ENCODE data around the gene TGFBR2.

The TGFBR2 gene

GRCh38 chr3:30695302-30696061 is 89.1 kb downstream of the TGFBR2 start:
- DNase-seq, result no peak

- DNase-seq, result no peak
Measured at GRCh38 chr3:30696403-30696819, 90.0 kb downstream of the TGFBR2 start.

- no peak for DNase-seq
Measured at GRCh38 chr3:30696896-30697295, 90.5 kb downstream of the TGFBR2 start.

- no peak for DNase-seq
Measured at GRCh38 chr3:30698549-30698948, 92.1 kb downstream of the TGFBR2 start.

GRCh38 chr3:30699927-30700326 is 93.5 kb downstream of the TGFBR2 start:
- no peak for DNase-seq

- DNase-seq, result no peak
Measured at GRCh38 chr3:30700702-30701321, 94.4 kb downstream of the TGFBR2 start.

- no peak for DNase-seq
Measured at GRCh38 chr3:30702038-30702827, 95.8 kb downstream of the TGFBR2 start.

GRCh38 chr3:30702828-30703397 is 96.5 kb downstream of the TGFBR2 start:
- peak; percentile 39 for DNase-seq

GRCh38 chr3:30704931-30705890 is 98.8 kb downstream of the TGFBR2 start:
- no peak for DNase-seq

- DNase-seq, result no peak
Measured at GRCh38 chr3:30707825-30708224, 101.4 kb downstream of the TGFBR2 start.

GRCh38 chr3:30708472-30708871 is 102.1 kb downstream of the TGFBR2 start:
- DNase-seq, result no peak

GRCh38 chr3:30710017-30710416 is 103.6 kb downstream of the TGFBR2 start:
- no peak for DNase-seq

GRCh38 chr3:30711151-30711550 is 104.8 kb downstream of the TGFBR2 start:
- DNase-seq, result peak; percentile 38

- no peak for DNase-seq
Measured at GRCh38 chr3:30711867-30712266, 105.5 kb downstream of the TGFBR2 start.

- peak; percentile 25 for DNase-seq
Measured at GRCh38 chr3:30712991-30713390, 106.6 kb downstream of the TGFBR2 start.

GRCh38 chr3:30713885-30714503 is 107.6 kb downstream of the TGFBR2 start:
- no peak for DNase-seq

GRCh38 chr3:30719536-30719935 is 113.1 kb downstream of the TGFBR2 start:
- DNase-seq, result no peak

GRCh38 chr3:30720586-30721313 is 114.3 kb downstream of the TGFBR2 start:
- no peak for DNase-seq

- no peak for DNase-seq
Measured at GRCh38 chr3:30721314-30721634, 114.9 kb downstream of the TGFBR2 start.

- no peak for DNase-seq
Measured at GRCh38 chr3:30723211-30723610, 116.8 kb downstream of the TGFBR2 start.

- DNase-seq, result no peak
Measured at GRCh38 chr3:30724863-30725262, 118.5 kb downstream of the TGFBR2 start.
